HG03469 (cell line): ENCODE data around the gene CSNK1D.
"Not testable (repeated sequence)": the region's sequence is repeated elsewhere in the genome, so short reads cannot be mapped to it uniquely, and the experiment has no call there.

Experiments used
- ATAC-seq: cut with Tn5 transposase; IDR thresholded peaks from one replicate; pipeline ENCODE4 v1.9.1; 2021; ENCODE audit warnings: mild to moderate bottlenecking, moderate library complexity, moderate number of reproducible peaks; ENCODE audit not compliant: unreplicated experiment

Gene CSNK1D

DNA sequence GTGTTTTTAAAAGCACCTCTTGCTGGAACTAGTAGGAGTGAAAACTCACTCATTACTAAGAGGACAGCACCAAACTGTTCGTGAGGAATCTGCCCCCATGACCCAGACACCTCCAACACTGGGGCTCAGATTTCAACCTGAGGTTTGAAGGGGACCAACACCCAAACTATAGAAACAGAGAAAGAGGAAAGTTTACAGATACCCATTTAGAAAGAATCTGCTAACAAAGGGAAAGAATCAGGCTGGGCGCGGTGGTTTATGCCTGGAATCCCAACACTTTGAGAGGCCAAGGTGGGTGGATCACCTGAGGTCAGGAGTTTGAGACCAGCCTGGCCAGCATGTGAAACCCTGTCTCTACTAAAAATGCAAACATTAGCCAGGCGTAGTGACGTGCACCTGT lies 3.4 kb upstream of the CSNK1D start:
- no peak for ATAC-seq

- no peak for ATAC-seq
Measured at GRCh38 chr17:82275326-82275725, 1.8 kb upstream of the CSNK1D start.

DNA sequence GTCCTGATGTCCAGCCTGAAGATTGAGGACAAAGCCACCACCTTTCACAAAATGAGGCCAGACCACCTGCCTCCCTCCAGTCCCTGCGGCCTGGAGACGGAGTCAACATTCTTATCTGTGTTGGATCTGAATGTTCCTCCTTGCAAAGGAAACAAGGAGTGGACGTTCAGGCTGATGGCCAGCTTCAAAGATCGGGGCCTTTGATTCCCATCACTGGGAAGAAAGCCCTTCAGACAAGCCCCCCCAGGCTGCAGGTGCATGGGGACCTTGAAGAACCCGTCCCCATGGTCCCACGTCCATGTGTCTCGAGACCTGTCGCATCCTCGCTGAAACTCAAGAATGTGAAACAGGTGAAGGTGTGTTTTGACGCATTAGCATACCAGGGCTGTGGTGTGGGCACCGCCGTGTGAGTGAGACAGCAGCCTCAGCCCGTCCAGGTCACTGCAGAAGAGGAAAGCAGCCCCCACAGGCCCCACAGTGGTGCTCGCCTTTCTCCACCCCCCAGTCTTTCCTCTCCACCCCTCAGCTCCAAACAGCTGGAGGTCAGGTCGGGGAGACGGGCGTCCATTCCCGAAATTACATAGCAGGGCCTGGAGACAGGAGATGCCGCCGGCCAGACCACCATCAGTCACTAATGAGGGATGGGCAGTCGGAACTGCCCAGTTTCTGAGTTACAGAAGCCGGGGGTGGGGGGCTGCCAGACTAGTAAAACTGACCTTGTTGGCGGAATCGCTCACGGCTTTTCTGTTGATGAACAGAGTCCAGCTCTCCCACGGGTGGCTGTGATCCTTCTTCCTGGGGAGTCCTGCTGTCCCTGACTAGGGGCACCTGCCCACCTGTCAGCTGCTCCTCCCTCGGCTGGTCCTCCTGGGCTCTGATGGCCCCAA lies 877 bp upstream of the CSNK1D start:
- ATAC-seq = no peak

DNA sequence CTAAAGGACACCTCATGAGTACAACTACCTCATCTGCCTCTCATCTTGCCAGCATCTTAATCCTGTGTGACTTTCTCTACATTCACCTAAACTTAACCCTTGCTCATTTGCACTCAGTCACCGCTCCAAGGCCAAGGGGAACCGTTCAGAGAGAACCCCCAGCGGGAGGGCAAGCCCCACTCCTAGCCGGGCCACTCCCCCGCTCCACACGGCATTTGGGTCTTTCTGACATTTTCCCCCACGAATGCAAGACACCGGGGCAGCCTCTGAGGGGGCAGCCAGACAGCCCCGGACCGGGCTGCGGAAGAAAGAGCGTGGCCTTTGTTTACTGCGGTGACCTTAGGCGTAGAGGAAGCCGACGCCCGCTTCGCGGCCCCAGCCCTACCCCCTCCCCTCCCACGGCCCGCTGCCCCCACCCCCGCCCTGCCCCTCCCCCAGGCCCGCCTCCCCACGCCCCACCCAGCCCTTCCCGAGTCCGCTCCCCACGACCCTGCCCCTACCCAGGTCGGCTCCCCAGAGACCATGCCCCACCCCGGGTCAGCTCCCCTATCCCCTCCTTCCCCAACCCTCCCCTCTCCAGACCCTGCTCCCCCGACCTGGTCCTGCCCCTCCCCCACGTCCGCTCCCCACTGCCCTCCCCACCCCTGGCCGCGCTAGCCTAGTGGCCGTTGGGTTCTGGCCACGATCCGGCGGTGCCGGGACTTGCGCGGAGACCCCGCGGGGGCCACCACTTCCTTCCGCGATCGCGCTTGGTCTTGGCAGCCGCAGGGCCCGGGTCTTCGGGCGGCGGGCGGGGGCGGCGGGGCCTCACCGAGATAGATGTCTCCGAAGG lies 789 bp downstream of the CSNK1D start:
- no peak for ATAC-seq

- ATAC-seq = no peak
Measured at GRCh38 chr17:82271401-82271800, 2.1 kb downstream of the CSNK1D start.

- no peak for ATAC-seq
Measured at GRCh38 chr17:82270651-82271050, 2.8 kb downstream of the CSNK1D start.

- no peak for ATAC-seq
Measured at GRCh38 chr17:82269882-82270500, 3.5 kb downstream of the CSNK1D start.

DNA sequence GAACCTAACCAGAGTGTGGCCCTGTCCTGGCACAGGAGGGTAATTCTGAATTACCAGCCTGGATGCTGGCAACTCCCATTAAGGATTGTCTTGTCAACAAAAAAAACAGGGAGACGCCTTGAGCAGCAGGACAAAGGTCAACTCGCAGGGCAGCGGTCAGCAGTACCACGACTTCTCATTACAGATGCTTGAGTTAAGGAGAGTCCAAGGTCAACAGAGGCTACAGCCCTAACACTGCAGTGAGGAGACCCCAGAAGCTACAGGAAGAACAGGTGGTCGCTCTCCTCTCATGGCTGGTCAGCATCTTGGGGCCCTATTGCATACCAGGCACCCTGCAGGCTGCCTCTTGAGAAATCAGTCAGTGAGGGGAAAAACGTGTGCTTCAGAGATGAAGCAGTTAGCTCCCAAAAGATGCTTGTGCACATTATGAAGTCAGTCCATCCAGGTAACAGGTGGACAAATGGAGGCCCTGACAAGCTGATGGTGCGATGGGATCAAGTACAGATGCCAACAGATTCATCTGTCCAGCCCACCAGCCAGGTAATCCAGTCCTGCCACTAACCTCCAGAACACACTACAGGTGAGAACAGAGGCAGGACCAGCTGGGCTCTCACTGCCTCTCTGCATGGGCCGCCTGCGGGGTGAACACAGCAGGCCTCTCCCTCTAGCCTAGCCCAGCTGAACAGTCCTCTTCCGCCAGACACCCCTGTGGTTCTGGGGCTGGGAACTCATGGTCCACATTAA lies 4.2 kb downstream of the CSNK1D start:
- no peak for ATAC-seq

GRCh38 chr17:82267575-82268379 lies 5.7 kb downstream of the CSNK1D start:
- no peak for ATAC-seq

GRCh38 chr17:82266142-82266541 lies 7.4 kb downstream of the CSNK1D start:
- no peak for ATAC-seq

DNA sequence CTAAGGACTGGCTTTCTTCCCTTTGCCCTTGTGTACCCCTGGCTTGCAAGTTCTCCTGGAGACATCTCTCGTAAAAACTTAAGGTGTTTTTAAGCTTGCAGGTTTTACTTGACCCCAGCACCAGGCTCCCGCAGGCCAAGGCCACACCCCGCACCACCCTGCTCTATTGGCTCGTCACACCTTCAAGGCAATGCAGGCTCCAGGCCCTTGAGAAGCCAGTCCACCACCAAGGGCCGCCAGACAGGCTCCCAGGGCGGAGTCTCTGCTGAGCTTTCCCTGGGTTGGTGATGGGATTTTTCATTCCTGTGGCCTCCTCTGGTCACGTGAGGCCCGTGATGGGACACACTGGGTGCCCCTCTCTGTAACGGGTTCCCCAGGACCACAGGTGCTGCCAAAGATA lies 9.9 kb downstream of the CSNK1D start:
- no peak for ATAC-seq

GRCh38 chr17:82262344-82262743 lies 11.2 kb downstream of the CSNK1D start:
- ATAC-seq = no peak

DNA sequence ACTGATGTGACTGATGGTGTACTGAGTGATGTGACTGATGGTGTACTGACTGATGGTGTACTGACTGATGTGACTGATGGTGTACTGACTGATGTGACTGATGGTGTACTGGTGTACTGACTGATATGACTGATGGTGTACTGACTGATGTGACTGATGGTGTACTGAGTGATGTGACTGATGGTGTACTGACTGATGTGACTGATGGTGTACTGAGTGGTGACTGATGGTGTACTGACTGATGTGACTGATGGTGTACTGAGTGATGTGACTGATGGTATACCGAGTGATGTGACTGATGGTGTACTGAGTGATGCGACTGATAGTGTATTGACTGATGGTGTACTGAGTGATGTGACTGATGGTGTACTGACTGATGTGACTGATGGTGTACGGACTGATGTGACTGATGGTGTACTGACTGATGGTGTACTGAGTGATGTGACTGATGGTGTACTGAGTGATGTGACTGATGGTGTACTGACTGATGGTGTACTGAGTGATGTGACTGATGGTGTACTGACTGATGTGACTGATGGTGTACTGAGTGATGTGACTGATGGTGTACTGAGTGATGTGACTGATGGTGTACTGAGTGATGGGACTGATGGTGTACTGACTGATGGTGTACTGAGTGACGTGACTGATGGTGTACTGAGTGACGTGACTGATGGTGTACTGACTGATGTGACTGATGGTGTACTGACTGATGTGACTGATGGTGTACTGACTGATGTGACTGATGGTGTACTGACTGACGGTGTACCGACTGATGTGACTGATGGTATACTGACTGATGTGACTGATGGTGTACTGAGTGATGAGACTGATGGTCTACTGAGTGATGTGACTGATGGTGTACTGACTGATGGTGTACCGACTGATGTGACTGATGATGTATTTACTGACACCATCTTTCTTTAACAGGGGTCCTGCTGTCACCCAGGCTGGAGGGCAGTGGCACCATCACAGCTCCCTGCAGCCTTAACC lies 13.2 kb downstream of the CSNK1D start:
- ATAC-seq = not testable (repeated sequence)

DNA sequence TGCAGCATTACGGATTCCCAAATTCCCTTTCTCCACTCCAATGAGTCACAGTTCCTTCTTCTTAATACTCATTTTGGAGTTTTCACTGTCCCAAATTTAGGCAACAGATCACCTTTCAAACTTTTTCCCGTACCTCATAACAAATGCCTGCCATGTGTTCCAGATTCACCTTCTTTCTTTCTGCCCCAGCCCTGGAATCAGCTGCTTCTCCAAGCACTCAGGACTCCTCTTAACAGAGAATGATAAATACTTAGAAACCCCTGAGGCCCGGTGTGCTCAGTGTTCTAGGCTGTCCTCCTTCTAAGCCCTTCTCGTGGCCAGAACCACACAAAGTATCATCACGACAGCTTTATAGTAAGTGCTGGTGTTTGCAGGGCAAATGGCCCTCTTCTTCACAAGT lies 14.9 kb downstream of the CSNK1D start:
- ATAC-seq = no peak

DNA sequence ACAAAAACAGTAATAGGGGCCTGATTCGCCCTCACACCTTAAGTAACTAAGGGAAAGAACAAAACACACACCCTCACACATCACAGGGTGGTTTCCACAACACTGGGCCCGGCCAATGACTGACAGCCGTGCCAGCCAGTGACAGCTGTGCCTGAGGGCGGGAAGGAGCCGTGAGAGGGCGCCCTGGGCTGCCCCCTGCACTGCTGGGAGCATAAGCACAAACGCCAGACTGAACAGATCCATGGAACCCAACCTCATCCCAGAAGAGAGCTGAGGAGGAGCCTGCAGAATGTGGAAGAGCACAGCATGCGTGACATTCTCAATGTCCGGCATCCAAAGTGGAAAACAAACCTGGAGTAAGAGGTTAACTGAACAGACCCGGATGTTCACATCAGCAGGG lies 16.0 kb downstream of the CSNK1D start:
- ATAC-seq = no peak

DNA sequence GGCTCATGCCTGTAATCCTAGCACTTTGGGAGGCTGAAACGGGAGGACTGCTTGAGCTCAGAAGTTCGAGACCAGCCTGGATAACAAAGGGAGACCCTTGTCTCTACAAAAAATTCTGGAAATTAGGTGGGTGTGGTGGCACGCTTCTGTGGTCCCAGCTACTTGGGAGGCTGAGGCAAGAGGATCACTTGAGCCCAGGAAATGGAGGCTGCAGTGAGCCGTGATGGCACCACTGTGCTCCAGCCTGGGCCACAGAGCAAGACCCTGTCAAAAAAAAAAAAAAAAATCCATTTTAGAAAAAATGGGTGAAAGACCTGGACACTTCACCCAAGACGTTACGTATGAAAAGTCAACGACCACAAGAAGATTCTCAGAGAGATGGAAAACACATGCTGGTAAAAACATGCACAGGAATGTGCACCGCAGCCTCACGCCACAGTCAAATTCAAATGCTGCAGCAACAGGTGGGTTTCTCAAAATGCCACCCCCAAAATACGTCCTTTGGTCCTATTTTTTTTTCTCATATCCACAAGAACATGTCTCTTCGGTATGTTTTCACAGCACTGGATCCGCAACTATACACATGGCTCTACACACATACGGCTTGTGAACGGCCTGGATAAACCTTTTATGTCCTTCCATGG lies 17.1 kb downstream of the CSNK1D start:
- ATAC-seq = no peak

DNA sequence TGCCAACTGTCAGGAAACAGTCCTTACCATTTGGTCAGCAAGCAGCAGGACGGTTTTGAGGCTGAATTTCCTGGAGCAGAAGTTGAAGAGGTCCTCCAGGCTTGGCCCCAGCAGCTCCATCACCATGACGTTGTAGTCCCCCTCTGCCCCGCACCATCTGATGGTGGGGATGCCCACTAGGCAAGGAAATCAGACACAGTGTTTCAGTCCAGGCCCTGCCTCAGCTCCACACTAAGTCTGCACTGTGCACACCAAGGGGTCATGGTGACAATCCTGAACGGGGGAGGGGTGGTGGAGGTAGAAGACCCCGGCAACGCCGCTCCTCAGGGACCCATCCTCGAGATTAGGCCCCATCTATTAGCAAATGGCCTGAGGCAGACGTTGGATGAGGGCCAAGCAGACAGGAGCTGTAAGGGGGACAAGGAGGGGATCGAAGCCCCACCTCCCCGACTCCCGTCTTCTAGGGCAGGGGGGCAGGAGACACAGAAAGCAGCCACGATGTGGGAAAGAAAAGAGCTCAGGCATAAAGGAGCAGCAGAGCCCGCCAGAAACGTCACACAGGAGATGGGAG lies 18.0 kb downstream of the CSNK1D start:
- ATAC-seq = no peak

GRCh38 chr17:82254746-82255145 lies 18.8 kb downstream of the CSNK1D start:
- ATAC-seq = not testable (repeated sequence)
